ENCODE data around the gene ADGRG2.
"Not testable (repeated sequence)": the region's sequence is repeated elsewhere in the genome, so short reads cannot be mapped to it uniquely, and the experiment has no call there.

Gene ADGRG2

DNA sequence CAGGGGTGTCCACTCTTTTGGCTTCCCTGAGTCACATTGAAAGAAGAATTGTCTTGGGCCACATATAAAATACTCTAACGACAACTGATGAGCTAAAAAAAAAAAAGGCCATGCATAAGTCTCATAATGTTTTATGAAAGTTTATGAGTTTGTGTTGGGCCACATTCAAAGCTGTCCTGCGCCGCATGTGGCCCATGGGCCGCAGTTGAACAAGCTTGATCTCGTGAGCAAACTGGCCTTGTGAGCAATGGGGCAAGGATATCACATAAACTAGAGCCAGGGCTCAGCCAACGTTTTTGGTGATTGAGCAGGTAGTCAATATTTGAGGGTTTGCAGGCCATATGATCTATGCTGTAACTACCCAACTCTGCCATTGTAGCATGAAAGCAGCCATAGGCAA lies 93.7 kb downstream of the ADGRG2 start:
- no peaks in the 10 kb centered on the region for H3K36me3 ChIP-seq (ENCODE audit: control insufficient read depth, insufficient read depth, low read length)
- H3K9ac ChIP-seq (ENCODE audit: low read length): no peak overlapping the region
- H3K27me3 ChIP-seq (ENCODE audit: control insufficient read depth, insufficient read depth, low read length): no peaks in the 10 kb centered on the region
- H3K4me1 ChIP-seq (ENCODE audit: control insufficient read depth, insufficient read depth, low read length): peaks cover 3% of the 10 kb centered on the region
- H3K9me3 ChIP-seq (ENCODE audit: control insufficient read depth, low read length): no peaks in the 10 kb centered on the region
- no peak overlapping the region for H3K4me3 ChIP-seq (ENCODE audit: low read length)

DNA sequence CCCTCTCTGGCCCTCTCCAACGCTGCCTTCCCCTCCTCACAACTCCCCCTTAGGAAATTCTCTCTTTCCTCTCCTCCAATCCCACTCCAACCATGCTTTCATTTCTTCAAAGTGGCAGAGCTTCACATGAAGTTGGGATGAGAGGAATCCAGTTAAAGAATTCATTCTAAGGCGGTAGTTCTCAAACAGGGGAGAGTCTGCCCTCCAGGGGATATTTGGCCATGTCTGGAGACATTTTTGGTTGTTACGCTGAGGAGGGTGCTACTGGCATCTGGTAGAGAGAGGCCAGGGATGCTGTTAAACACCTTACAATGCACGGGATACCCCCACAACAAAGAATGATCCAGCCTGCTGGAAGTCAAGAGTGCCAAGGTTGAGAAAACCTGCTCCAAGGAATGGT lies 97.9 kb downstream of the ADGRG2 start:
- Histone ChIP-seq H3K9me3 (ENCODE audit: control insufficient read depth, low read length) (no peaks in the 10 kb centered on the region), H3K27me3 (ENCODE audit: control insufficient read depth, insufficient read depth, low read length) (no peaks in the 10 kb centered on the region), H3K9ac (ENCODE audit: low read length) (no peak overlapping the region), H3K4me1 (ENCODE audit: control insufficient read depth, insufficient read depth, low read length) (peaks cover 2% of the 10 kb centered on the region), H3K36me3 (ENCODE audit: control insufficient read depth, insufficient read depth, low read length) (no peaks in the 10 kb centered on the region), H3K4me3 (ENCODE audit: low read length) (no peak overlapping the region)

DNA sequence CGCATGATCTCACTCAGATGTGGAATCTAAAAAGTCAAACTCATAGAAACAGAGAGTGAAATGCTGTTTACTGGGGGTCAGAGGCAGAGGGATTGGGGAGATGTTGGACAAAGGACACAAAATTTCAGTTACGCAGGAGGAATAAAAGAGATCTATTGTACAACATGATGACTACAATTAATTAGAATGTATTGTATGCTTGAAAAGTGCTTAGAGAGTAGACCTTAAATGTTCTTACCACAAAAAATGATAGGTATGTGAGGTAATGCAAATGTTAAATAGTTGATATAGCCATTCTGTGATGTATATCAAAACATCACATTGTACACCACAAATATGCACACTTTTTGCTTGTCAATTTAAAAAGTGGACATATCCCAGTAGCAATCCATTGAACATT lies 102.3 kb downstream of the ADGRG2 start:
- no peaks in the 10 kb centered on the region for H3K4me1 ChIP-seq (ENCODE audit: control insufficient read depth, insufficient read depth, low read length)
- no peaks in the 10 kb centered on the region for H3K27me3 ChIP-seq (ENCODE audit: control insufficient read depth, insufficient read depth, low read length)
- H3K9ac ChIP-seq (ENCODE audit: low read length): no peak overlapping the region
- H3K36me3 ChIP-seq (ENCODE audit: control insufficient read depth, insufficient read depth, low read length): no peaks in the 10 kb centered on the region
- H3K4me3 ChIP-seq (ENCODE audit: low read length): no peak overlapping the region
- no peaks in the 10 kb centered on the region for H3K9me3 ChIP-seq (ENCODE audit: control insufficient read depth, low read length)

DNA sequence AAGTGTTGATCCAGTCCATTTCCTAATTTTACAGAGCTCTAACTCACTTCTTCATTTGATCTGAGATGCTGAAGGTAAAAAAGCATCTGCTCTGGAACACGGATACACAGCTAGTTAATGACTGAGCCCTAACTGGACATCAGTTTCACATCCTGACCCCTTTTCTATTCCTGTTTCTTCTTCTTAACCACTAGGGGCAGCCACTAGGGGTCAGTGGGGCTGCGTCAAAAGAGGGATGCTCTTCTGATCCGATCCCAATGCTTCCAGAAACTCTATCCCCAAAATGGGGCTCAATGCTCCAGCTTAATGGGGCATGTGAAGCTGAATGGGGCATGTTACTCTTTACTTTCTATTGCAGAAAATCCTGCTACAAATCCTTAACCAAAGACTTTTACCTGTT lies 105.0 kb downstream of the ADGRG2 start:
- no peak overlapping the region for H3K4me3 ChIP-seq (ENCODE audit: low read length)
- H3K9ac ChIP-seq (ENCODE audit: low read length): no peak overlapping the region
- H3K9me3 ChIP-seq (ENCODE audit: control insufficient read depth, low read length): no peaks in the 10 kb centered on the region
- H3K4me1 ChIP-seq (ENCODE audit: control insufficient read depth, insufficient read depth, low read length): no peaks in the 10 kb centered on the region
- H3K36me3 ChIP-seq (ENCODE audit: control insufficient read depth, insufficient read depth, low read length): no peaks in the 10 kb centered on the region
- no peaks in the 10 kb centered on the region for H3K27me3 ChIP-seq (ENCODE audit: control insufficient read depth, insufficient read depth, low read length)

DNA sequence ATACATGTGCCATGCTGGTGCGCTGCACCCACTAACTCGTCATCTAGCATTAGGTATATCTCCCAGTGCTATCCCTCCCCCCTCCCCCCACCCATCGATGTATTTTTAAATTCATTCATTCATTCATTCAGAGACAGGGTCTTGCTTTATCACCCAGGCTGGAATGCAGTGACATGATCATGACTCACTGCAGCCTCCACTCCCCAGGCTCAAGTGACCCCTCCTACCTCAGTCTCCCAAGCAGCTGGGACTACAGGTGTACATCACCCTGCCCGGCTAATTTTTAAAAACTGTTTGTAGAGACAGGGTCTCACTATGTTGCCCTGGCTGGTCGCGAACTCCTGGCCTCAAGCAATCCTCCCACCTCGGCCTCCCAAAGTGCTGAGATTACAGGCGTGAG lies 105.7 kb downstream of the ADGRG2 start:
- not testable (repeated sequence) for H3K9me3 ChIP-seq (ENCODE audit: control insufficient read depth, low read length); H3K9ac ChIP-seq (ENCODE audit: low read length); H3K27me3 ChIP-seq (ENCODE audit: control insufficient read depth, insufficient read depth, low read length); H3K4me3 ChIP-seq (ENCODE audit: low read length); H3K36me3 ChIP-seq (ENCODE audit: control insufficient read depth, insufficient read depth, low read length); H3K4me1 ChIP-seq (ENCODE audit: control insufficient read depth, insufficient read depth, low read length)

DNA sequence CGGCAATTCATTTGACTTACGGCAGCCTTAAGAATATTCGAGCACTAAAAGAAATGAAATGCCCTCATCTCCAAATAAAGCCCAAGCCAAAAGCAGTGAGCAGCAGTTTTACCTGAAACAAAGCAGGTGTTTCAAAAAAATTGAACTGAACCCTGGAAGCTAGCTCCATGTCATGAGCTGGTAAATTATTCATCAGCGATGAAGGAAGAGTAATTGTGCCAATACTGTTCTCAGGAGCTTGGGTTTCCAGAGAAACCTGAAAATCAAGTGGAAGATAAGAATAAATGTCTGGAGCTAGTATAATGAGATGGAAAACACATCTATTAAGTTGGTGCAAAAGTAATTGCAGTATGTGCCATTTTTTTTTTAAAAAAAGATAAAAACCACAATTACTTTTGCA lies 114.4 kb downstream of the ADGRG2 start:
- Histone ChIP-seq H3K36me3 (ENCODE audit: control insufficient read depth, insufficient read depth, low read length) (no peaks in the 10 kb centered on the region), H3K27me3 (ENCODE audit: control insufficient read depth, insufficient read depth, low read length) (no peaks in the 10 kb centered on the region), H3K9me3 (ENCODE audit: control insufficient read depth, low read length) (no peaks in the 10 kb centered on the region), H3K4me1 (ENCODE audit: control insufficient read depth, insufficient read depth, low read length) (no peaks in the 10 kb centered on the region), H3K9ac (ENCODE audit: low read length) (no peak overlapping the region), H3K4me3 (ENCODE audit: low read length) (no peak overlapping the region)

DNA sequence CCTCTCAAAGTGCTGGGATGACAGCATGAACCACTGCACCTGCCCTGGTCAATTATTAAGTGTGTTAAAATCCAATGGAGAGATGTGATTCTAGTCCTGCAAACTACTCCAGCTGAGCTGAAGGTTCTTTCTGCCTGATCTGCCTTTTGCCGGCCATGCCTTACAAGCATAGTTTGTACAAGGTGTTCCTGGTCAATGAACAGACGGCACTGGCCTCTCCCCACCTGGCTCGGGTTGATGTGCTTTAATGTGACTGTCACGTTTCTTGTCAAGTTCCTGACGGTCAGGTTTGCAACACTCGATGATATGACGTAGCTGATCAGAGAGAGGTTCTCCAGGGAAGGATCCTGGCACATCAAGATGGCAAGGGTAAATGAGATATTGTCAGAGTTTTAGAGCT lies 115.3 kb downstream of the ADGRG2 start:
- H3K4me3 ChIP-seq (ENCODE audit: low read length): no peak overlapping the region
- H3K36me3 ChIP-seq (ENCODE audit: control insufficient read depth, insufficient read depth, low read length): no peaks in the 10 kb centered on the region
- H3K27me3 ChIP-seq (ENCODE audit: control insufficient read depth, insufficient read depth, low read length): no peaks in the 10 kb centered on the region
- H3K9ac ChIP-seq (ENCODE audit: low read length): no peak overlapping the region
- no peaks in the 10 kb centered on the region for H3K4me1 ChIP-seq (ENCODE audit: control insufficient read depth, insufficient read depth, low read length)
- H3K9me3 ChIP-seq (ENCODE audit: control insufficient read depth, low read length): no peaks in the 10 kb centered on the region

DNA sequence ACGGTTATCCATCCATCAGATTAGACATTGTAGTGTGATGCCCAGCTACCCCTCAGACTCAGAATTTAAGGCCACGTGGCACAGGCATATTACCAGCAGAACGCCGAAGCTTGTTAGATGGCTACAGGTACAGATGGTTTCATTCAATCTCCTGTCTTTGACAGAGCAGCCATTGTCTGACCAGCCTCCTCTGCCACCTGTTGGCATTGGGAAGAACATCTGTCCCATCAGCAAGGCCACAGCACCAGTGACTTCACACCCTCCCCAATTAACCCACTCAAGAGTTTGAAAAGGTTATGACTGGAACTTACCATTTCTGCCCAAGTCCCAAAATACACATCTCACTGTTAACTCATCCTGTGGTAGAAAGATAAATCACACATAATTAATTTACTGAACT lies 116.4 kb downstream of the ADGRG2 start:
- H3K4me3 ChIP-seq (ENCODE audit: low read length): no peak overlapping the region
- H3K4me1 ChIP-seq (ENCODE audit: control insufficient read depth, insufficient read depth, low read length): no peaks in the 10 kb centered on the region
- no peaks in the 10 kb centered on the region for H3K36me3 ChIP-seq (ENCODE audit: control insufficient read depth, insufficient read depth, low read length)
- H3K9me3 ChIP-seq (ENCODE audit: control insufficient read depth, low read length): no peaks in the 10 kb centered on the region
- H3K9ac ChIP-seq (ENCODE audit: low read length): no peak overlapping the region
- H3K27me3 ChIP-seq (ENCODE audit: control insufficient read depth, insufficient read depth, low read length): no peaks in the 10 kb centered on the region

DNA sequence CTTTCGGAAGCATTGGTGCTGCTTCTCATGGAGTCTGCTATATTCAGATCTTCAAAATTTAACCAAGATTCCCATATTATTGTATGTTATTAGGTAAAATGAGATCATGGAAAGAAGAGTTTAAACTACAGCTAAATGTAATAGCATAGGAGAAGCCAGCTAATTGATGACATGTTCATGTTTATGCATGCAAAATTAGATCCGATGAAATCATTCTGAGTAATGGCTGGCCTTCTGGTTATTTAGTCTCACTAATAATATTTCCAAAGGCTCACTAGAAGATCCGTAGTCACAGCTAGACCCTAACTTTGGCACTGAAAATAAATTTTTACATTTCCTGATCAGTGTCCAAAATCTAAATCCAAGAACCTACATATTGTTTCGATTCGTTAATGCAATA lies 118.5 kb downstream of the ADGRG2 start:
- H3K36me3 ChIP-seq (ENCODE audit: control insufficient read depth, insufficient read depth, low read length): no peaks in the 10 kb centered on the region
- H3K4me1 ChIP-seq (ENCODE audit: control insufficient read depth, insufficient read depth, low read length): no peaks in the 10 kb centered on the region
- no peaks in the 10 kb centered on the region for H3K27me3 ChIP-seq (ENCODE audit: control insufficient read depth, insufficient read depth, low read length)
- no peak overlapping the region for H3K9ac ChIP-seq (ENCODE audit: low read length)
- H3K9me3 ChIP-seq (ENCODE audit: control insufficient read depth, low read length): no peaks in the 10 kb centered on the region
- no peak overlapping the region for H3K4me3 ChIP-seq (ENCODE audit: low read length)

DNA sequence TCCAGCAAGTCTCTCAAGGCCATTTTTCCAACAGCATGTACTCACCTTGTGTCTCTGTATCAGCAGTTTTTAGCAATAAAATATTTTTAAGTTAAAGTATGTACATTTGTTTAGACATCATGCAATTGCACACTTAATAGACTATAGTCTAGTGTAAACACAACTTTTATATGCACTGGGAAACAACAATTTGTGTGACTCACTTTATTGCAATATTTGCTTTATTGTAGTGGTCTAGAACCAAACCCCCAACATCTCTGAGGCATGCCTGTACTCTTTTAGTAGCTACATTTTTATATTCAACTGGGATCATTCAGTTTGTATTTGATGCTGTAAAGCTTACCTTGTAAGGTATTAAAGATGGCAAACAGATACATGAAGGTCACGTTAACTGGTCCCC lies 123.6 kb downstream of the ADGRG2 start:
- Histone ChIP-seq H3K4me3 (ENCODE audit: low read length) (no peak overlapping the region), H3K4me1 (ENCODE audit: control insufficient read depth, insufficient read depth, low read length) (no peaks in the 10 kb centered on the region), H3K9me3 (ENCODE audit: control insufficient read depth, low read length) (no peaks in the 10 kb centered on the region), H3K27me3 (ENCODE audit: control insufficient read depth, insufficient read depth, low read length) (no peaks in the 10 kb centered on the region), H3K9ac (ENCODE audit: low read length) (no peak overlapping the region), H3K36me3 (ENCODE audit: control insufficient read depth, insufficient read depth, low read length) (no peaks in the 10 kb centered on the region)

DNA sequence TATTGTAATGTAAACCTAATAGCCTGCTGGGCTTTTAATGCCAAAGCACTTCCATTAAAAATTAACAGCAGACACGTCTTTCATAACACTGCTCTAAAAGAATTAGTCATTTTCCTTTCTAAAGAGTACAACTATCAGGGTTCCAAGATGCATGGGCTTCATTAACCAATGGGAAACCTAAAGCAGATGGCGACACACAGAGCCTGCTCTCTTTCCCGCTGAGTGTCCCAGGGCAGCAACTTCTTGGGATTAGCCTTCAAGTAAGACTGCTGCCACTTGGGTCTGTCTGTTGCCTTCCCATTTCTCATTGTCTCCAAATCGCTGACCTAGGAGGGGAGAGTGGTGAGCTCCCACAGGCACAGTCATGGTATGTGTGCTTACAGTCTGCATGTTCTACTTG lies 124.4 kb downstream of the ADGRG2 start:
- Histone ChIP-seq H3K9me3 (ENCODE audit: control insufficient read depth, low read length) (no peaks in the 10 kb centered on the region), H3K9ac (ENCODE audit: low read length) (no peak overlapping the region), H3K4me3 (ENCODE audit: low read length) (no peak overlapping the region), H3K36me3 (ENCODE audit: control insufficient read depth, insufficient read depth, low read length) (no peaks in the 10 kb centered on the region), H3K27me3 (ENCODE audit: control insufficient read depth, insufficient read depth, low read length) (no peaks in the 10 kb centered on the region), H3K4me1 (ENCODE audit: control insufficient read depth, insufficient read depth, low read length) (no peaks in the 10 kb centered on the region)

DNA sequence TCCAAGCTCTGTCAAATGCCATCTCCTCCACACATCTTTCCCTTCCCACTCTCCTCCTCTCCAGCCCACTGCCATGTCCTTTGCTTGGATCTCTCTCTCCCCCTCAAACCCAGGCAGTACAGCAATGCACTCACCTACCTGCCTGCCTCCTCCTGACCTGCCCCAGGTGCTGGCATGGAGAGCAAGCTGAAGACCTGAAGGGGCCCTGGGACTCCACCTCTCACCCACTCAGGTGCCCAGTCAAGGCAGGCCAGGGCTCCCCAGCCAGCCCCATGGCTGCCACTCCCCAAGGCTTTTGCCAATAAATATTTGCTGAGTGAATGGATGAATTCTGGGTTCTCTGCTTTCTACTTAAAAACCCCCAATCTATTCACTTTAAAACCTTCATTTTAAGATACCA lies 125.7 kb downstream of the ADGRG2 start:
- no peaks in the 10 kb centered on the region for H3K9me3 ChIP-seq (ENCODE audit: control insufficient read depth, low read length)

DNA sequence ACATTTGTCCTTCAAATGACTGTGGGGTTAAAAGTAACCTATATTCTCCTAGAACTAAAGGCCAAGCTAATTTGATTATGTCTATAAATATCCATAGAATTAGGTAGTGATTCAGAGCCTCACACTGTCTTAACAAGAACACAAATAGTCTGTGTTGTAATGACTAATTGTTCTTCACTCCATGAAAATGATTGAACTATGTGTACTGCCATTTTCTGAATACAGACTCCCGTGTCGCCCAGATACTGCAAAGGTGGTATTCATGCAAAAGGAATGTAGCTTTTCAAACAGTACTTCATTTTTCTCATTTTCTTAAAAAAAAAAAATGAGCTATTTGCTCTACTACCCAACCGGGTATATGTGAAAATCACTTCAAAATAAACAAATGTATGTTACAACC lies 127.0 kb downstream of the ADGRG2 start:
- no peak overlapping the region for H3K9ac ChIP-seq (ENCODE audit: low read length)
- peaks cover 3% of the 10 kb centered on the region for H3K4me1 ChIP-seq (ENCODE audit: control insufficient read depth, insufficient read depth, low read length)
- H3K4me3 ChIP-seq (ENCODE audit: low read length): no peak overlapping the region
- H3K27me3 ChIP-seq (ENCODE audit: control insufficient read depth, insufficient read depth, low read length): no peaks in the 10 kb centered on the region
- no peaks in the 10 kb centered on the region for H3K36me3 ChIP-seq (ENCODE audit: control insufficient read depth, insufficient read depth, low read length)
- no peaks in the 10 kb centered on the region for H3K9me3 ChIP-seq (ENCODE audit: control insufficient read depth, low read length)

More for the DNA sequence above, 125.7 kb downstream of the ADGRG2 start:
- H3K36me3 ChIP-seq (ENCODE audit: control insufficient read depth, insufficient read depth, low read length): no peaks in the 10 kb centered on the region
- no peak overlapping the region for H3K4me3 ChIP-seq (ENCODE audit: low read length)
- no peaks in the 10 kb centered on the region for H3K27me3 ChIP-seq (ENCODE audit: control insufficient read depth, insufficient read depth, low read length)
- H3K4me1 ChIP-seq (ENCODE audit: control insufficient read depth, insufficient read depth, low read length): peaks cover 3% of the 10 kb centered on the region
- H3K9ac ChIP-seq (ENCODE audit: low read length): no peak overlapping the region
